ENCODE results near the gene OLFML1. TPM values are rescaled to one million over a fixed set of nuclear protein-coding genes. Genes with fewer than 3 reads are reported as not detected.
A peak's percentile ranks its signal among the peaks of the same experiment; 100 is the strongest.

OLFML1 gene
- total RNA-seq, 1 experiment from 2014 or later = not detected

GRCh38 chr11:7480113-7480512 lies 5.2 kb upstream of the OLFML1 start:
- no peak for DNase-seq (ENCODE audit: low spot score)

GRCh38 chr11:7484131-7484530 lies 1.2 kb upstream of the OLFML1 start:
- DNase-seq (ENCODE audit: low spot score) = no peak

- no peak for DNase-seq (ENCODE audit: low spot score)
Measured at GRCh38 chr11:7484645-7485044, 661 bp upstream of the OLFML1 start.

- no peak for DNase-seq (ENCODE audit: low spot score)
Measured at GRCh38 chr11:7486098-7486780, 933 bp downstream of the OLFML1 start.

DNA sequence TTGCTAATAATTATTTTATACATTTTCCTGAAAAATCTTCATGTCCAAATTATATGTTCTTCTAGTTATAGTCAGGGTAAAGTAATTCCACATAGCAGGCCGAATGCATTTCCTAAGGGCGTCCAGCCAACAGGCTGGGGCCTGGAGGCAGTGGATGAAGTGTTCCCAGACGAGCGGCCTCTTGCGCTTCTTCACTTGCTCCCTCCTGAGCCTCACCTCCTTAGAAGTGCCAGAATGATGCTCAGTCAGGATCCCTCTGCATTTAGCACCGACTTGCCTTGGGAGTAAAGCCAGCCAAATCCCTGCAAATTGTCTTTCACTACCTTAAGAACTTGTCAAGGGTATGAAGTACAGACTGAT lies 1.5 kb downstream of the OLFML1 start:
- no peak for DNase-seq (ENCODE audit: low spot score)

GRCh38 chr11:7487360-7487759 lies 2.1 kb downstream of the OLFML1 start:
- no peak for DNase-seq (ENCODE audit: low spot score)

- DNase-seq (ENCODE audit: low spot score) = no peak
Measured at GRCh38 chr11:7488681-7489080, 3.4 kb downstream of the OLFML1 start.

GRCh38 chr11:7489376-7489775 lies 4.1 kb downstream of the OLFML1 start:
- no peak for DNase-seq (ENCODE audit: low spot score)

GRCh38 chr11:7490054-7490453 lies 4.7 kb downstream of the OLFML1 start:
- DNase-seq (ENCODE audit: low spot score) = peak; percentile 6

DNA sequence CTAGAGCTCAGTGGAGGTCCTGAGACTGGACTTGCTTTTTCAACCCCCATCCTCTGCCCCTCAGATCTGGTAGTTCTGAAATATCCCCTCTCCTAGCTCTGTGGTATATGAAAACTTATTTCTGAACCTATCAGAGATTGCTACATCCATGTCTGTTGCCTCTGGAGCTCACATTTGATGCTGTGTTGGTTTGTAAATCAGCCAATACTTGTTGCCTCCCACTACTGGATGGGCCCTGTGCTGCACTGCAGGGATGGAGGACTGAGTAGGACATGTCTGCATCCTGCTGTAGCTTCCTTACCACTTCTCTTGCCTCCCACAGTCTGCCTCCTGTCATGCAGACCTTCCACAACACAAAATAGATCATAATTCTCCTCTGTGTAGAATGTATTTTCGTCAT lies 5.2 kb downstream of the OLFML1 start:
- DNase-seq (ENCODE audit: low spot score) = no peak

DNA sequence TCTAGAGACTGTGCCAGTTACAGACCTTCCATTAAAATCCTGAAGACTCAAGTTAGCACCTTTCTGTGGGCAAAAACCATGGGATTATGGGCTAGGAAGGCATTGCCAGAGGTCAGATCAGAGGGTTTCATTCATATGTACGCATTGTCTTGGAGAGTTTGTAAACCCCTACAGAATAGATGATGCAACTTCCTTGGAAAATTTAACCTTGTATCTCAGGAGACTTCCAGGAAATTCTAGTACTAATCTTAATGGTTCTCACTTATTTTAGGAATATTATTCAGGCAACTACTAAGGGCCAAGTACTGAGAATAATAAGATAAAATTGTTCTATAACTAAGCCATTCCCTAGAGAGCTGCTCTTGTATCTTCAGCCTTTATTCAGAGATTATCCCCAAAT lies 6.9 kb downstream of the OLFML1 start:
- no peak for DNase-seq (ENCODE audit: low spot score)

DNA sequence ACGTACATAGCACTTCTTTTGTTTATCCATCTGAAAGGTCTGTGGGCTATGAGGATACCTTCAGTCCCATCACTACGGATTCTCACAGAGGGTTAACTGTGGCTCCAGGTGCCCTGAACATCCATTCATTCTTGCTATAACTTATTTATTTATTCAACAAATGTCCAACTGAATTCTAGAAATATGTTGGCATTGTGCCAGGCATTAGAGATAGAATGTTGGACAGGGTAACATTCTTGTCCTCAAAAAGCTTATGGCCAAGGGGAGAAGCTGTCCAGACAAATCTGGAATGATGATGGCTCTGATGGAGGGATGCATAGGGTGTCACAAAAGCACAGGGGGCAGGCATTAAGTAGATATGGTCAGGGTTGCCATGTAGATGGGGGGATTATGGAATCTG lies 8.4 kb downstream of the OLFML1 start:
- no peak for DNase-seq (ENCODE audit: low spot score)

DNA sequence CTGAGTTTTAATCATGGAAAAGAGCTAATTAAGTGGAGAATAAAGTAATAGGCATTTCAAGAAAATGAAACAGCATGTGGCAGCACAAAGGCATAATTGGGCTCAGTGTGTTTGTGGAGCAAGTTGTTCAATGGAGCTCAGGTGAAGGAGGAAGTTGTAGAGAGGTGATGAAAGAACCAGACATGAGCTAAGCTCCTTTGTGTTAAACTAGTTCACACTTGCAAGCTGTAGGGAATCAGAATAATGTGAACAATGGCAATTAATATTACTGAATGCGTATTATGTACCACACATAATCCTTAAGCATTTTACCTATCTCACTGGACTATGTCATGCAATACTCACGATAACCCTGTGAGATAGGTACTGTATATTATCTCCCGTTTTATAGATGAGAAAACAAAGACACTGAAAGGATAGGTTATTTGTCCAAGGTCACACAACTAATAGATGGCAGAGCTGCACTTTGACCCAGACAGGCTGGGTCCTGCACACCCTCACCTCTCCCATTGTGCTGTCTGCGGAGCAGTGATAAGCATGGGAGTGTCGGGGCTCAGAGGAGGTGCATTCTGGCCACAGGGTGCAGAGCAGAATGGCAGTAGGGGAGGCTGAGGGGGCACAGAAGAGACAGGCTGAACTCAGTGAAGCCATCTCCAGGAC lies 8.9 kb downstream of the OLFML1 start:
- DNase-seq (ENCODE audit: low spot score) = no peak

DNA sequence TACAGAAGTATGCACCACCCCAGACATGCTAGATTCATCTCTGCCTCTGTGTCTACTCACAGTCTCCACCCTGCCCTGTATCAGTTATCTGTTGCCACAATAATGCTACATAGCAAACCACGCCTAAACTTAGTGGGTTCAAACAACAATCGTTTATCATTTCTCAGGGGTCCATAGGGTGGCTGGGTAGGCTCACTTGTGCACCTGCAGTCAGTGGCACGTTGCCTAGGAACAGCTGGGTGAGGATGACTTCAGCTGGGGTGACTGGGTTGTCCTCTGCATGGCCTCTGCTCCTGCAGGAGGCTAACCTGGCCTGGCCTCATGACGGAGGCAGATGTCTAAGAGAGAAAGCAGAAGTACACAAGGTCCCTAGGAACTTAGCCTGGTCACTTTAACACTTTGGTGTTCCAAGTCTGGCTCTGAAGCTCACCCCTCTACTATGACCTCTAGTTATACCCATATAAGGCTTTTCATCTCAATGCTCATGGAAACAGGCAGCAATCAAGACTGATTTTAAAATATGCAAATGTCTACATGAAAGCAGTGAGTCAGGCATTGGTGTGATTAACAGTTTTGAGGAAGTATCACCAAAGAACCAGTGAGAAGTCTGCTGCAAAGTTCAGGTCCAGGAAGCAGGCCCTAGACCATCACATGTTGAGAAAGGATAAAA lies 10.7 kb downstream of the OLFML1 start:
- DNase-seq (ENCODE audit: low spot score) = no peak

DNA sequence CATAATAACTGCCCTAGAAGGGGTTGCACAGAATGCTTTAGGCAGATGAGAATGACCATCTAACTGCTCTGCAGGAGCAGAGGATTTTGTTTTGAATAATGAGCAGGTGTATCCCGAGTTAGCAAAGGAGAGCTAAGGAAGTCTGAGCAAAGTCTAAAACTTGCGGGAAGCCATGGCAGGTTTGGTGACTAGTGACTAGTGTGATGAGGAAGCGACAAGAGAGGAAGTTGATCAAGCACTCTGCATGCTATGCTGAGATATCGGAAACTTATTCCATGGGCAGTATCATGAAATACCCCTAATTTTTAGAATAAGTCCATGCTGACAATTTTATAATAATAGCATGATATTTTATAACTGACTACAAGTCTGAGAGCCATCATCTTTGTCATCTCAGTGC lies 12.9 kb downstream of the OLFML1 start:
- no peak for DNase-seq (ENCODE audit: low spot score)

GRCh38 chr11:7499081-7499480 lies 13.8 kb downstream of the OLFML1 start:
- no peak for DNase-seq (ENCODE audit: low spot score)

GRCh38 chr11:7500251-7500650 lies 14.9 kb downstream of the OLFML1 start:
- no peak for DNase-seq (ENCODE audit: low spot score)

GRCh38 chr11:7501251-7501650 lies 15.9 kb downstream of the OLFML1 start:
- DNase-seq (ENCODE audit: low spot score) = no peak

DNA sequence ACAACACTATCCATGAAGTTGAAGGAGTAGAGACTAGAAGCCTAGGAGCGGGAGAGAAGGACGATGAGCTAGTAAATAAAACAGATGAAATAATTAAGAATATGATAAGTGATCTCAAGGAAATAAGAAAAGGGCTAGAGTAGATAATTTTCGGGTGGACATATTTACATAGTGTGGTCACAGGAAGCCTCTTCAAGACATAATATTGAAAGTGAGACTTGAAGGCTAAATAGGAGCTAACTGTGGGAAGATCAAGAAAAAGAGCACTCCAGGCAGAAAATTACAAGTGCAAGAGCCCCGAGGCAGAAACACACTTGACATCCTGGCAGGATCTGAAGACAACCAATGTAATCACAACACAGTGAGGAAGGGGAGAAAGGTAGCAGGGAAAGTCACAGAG lies 16.6 kb downstream of the OLFML1 start:
- no peak for DNase-seq (ENCODE audit: low spot score)

DNA sequence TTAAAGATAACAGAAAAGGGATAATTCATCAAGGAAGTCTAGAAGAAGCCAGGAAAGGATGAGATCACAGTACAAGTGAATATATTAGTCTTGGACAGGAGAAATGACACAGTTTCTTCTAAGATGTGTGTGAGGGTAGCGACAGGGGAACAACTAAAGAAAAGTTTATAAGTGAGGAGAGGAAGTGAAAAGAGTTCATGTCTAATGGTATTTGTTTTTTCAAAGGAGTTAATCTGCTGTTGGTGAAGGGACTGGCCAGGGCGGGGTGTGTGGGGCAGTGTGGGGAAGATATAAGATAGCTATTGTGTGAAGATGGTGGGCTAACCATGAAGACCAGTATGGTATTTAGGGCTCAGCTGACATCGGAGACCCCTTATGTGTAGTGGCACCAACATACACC lies 20.9 kb downstream of the OLFML1 start:
- DNase-seq (ENCODE audit: low spot score) = no peak

DNA sequence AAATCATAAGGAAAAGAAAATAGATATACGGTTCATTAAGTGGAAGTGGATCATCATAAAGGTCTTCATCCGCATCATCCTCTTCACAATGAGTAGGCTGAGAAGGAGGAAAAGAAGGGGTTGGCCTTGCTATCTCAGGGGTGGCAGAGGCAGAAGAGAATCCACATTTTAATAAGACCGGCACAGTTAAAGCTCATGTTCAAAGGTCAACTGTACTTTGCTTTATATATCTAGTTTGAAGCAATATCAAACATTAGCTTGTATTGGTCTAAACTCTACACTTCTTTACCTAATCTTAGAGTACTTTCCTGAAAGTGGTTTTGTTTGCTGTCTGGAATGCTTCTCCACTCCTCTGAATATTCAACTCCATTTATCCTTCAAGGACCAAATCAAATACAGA lies 22.8 kb downstream of the OLFML1 start:
- DNase-seq (ENCODE audit: low spot score) = no peak

- DNase-seq (ENCODE audit: low spot score) = no peak
Measured at GRCh38 chr11:7509966-7510365, 24.7 kb downstream of the OLFML1 start.

- no peak for DNase-seq (ENCODE audit: low spot score)
Measured at GRCh38 chr11:7511401-7511800, 26.1 kb downstream of the OLFML1 start.

Measured in A172 (cell line).